Psoas muscle (tissue), 8 donors: ENCODE results near the gene RRBP1. TPM values are rescaled to one million over a fixed set of nuclear protein-coding genes. Genes with fewer than 3 reads are reported as not detected.

Experiments
- ATAC-seq, 4 donors: fragments of 200-7000 bp; cut with Tn5 transposase; one replicate each; pipeline ENCODE4 v1.9.1; 2020; ENCODE audit warnings: moderate library complexity in 3 of 4, mild to moderate bottlenecking in 2 of 4
- DNase-seq, 2 donors: peaks; one replicate each; pipeline ENCODE4 v3.0.0-alpha.2; 2020
- H3K27ac ChIP-seq: fragments of 200-600 bp; one replicate; pipeline ENCODE4 v1.8.0; 2022
- H3K27me3 ChIP-seq, 3 donors: fragments of 200-600 bp in 1 of 3; one replicate each; pipeline versions ENCODE4 v1.6.1 to v1.8.0; 2013 to 2022; ENCODE audit warnings: low read length in 2 of 3, mild to moderate bottlenecking in 2 of 3, moderate library complexity in 1 of 3; ENCODE audit not compliant: insufficient read depth in 3 of 3
- H3K36me3 ChIP-seq, 2 donors: fragments of 200-600 bp in 1 of 2; one replicate each; pipeline versions ENCODE4 v1.6.1 to v1.8.0; 2013 to 2022; ENCODE audit warnings: low read depth in 1 of 2, mild to moderate bottlenecking in 1 of 2, moderate library complexity in 1 of 2; ENCODE audit not compliant: insufficient read depth in 1 of 2
- H3K4me1 ChIP-seq: fragments of 200-600 bp; one replicate; pipeline ENCODE4 v1.8.0; 2022
- H3K4me3 ChIP-seq: fragments of 200-600 bp; one replicate; pipeline ENCODE4 v1.8.0; 2022; ENCODE audit warnings: mild to moderate bottlenecking
- H3K9me3 ChIP-seq: fragments of 200-600 bp; one replicate; pipeline ENCODE4 v1.8.0; 2022
- WGBS, 3 donors: extraction: QIAGEN DNeasy Blood & Tissue Kit; methylation state at CpG; one replicate each; pipeline versions ENCODE4 v1.1.6 to v1.1.7; 2013; 5-methylcytosine and 5-hydroxymethylcytosine counted together
- intact Hi-C, 2 donors: fragments of 100-400 bp; cut with DNase I; formaldehyde crosslinking; loops; one replicate each; pipeline versions ENCODE4 v1.11.0 to v1.14.2; 2022
- polyA plus RNA-seq, 3 donors: library from polyadenylated mRNA; stranded (reverse); fragments of 200-250 nt; gene quantifications; one replicate each; pipeline ENCODE4 v1.2.3, GENCODE V29; 2013
- total RNA-seq, 4 donors: library from RNA; stranded (reverse); fragmentation: NEBNext Ultra II Directional in 2 of 4; extraction: Animal tissue kit (Norgen Biotek cat#: 25700) in 2 of 4; gene quantifications; one replicate each; pipeline versions ENCODE4 v1.2.1 to v1.2.4, GENCODE V29; 2021 to 2023
- TF ChIP-seq, protein P1 (sequence below): fragments of 200-600 bp; IDR thresholded peaks from one replicate; pipeline ENCODE4 v1.8.0; 2022; ENCODE audit warnings: antibody characterized with exemption
- donor health status: healthy with polysubstance abuse.
- donor health status: DM: no; HTN: no; CAD: no; lungs with moderate emphysema.
- donor health status: Bipolar disorder and iron deficiency.
- donor health status: healthy.
- donor health status: DM: yes; HTN: yes; CAD: no.
- donor health status: DM: no; HTN: no; CAD: no.
- donor health status: DM: no; HTN: no; CAD: no.
- donor health status: DM: yes; HTN: yes; CAD: no.

RRBP1 gene
- total and polyA plus RNA-seq, 7 donors: 14.2 to 40.8 (median 21.8) TPM

DNA sequence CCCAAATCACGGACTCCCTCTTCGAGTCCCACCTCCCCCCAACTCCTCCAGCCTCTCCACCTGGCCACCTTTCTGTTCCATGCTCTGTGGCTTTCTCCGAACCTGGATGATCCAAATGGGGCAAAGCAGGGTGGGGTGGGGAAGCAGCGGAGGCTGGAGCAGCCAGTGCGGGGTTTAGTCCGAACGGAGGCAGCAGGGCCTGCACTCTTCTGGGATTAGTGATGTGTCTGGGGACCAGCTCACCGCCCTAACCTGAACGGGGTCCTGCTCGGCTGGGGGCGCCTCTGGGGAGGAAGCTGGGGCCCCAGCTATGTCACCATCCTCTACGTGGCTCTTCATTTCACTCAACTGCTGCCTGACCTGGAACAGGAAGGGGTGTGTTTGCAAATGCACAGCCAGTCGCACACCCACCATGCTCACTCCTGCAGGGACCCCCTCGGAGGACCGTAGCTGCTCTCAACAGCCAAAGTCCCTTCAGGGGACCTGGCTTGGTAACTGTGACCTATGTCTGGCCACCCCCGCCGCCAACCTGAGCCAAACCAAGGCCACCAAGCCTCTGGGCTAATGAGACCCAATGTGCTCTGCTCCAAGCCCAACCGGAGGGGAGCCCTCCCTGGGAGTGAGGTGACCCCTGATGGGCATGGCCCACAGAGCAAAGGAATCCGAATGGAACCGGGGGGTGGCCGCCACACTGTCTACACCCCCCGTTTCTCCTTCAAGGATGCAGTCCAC, 65.4 kb downstream of the RRBP1 start:
- no peak for ATAC-seq
- intact Hi-C loops: loop anchor here (1.0 to 2.0 kb wide), 2 partner anchors 79 to 112 kb away; no protein-coding TSS in a partner anchor
- Histone ChIP-seq H3K4me3 (no peak overlapping the region), H3K36me3 (peaks cover 0 to 51% of the 10 kb centered on the region in 2 donors), H3K27me3 (no peaks in the 10 kb centered on the region), H3K4me1 (peaks cover 6% of the 10 kb centered on the region), H3K27ac (no peak overlapping the region), H3K9me3 (no peaks in the 10 kb centered on the region)
- peak in 1 of 2 donors; percentile 50 for DNase-seq
- 84 to 87% (median 85%) methylated on average over 22 of the region's 22 CpGs for WGBS, 3 donors
- TF ChIP-seq, protein P1, sequence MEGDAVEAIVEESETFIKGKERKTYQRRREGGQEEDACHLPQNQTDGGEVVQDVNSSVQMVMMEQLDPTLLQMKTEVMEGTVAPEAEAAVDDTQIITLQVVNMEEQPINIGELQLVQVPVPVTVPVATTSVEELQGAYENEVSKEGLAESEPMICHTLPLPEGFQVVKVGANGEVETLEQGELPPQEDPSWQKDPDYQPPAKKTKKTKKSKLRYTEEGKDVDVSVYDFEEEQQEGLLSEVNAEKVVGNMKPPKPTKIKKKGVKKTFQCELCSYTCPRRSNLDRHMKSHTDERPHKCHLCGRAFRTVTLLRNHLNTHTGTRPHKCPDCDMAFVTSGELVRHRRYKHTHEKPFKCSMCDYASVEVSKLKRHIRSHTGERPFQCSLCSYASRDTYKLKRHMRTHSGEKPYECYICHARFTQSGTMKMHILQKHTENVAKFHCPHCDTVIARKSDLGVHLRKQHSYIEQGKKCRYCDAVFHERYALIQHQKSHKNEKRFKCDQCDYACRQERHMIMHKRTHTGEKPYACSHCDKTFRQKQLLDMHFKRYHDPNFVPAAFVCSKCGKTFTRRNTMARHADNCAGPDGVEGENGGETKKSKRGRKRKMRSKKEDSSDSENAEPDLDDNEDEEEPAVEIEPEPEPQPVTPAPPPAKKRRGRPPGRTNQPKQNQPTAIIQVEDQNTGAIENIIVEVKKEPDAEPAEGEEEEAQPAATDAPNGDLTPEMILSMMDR: no peak

DNA sequence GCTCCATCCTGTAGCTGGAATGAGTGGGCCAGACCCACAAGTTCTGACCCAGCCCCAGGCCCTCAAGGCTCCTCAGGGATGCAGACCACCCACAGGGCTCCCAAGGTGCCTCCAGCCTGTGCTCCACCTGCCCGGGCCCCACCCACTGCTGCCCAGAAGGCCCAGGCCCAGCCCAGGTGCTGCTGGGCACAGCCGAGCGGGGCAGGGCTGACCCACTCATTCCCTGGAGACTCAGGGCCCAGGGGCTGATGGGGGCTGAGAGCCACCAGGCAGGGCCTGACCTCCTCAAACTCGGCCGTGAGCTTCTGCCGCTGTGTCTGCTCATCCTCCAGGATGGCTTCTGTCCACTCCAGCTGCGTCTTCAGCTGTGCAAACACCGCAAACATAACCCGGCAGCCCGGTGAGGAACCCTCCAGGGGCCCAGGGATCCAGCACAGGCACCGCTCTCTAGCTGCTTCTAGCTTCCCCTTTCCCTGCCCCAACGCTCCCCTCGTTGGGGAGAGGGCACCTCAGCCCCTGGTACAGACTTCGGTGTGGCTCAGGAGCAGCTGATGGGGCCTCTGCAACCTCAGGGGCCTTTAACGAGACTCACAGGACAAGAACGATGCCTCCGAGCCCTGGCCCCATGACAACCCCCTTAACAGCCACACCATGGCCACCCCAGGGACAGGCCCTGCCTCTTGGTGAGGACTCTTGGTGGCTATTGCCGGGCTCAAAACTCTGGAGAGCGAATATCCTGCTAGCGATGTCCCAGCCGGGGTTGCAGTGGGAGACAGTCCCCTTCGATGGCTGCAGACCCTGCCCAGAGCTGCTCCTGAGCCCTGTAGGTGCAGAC, 66.2 kb downstream of the RRBP1 start:
- H3K27ac ChIP-seq: no peak overlapping the region
- DNase-seq: peak in 1 of 2 donors; percentile 53
- H3K36me3 ChIP-seq: peaks cover 0 to 43% of the 10 kb centered on the region in 2 donors
- H3K4me3 ChIP-seq: no peak overlapping the region
- peaks cover 6% of the 10 kb centered on the region for H3K4me1 ChIP-seq
- 65 to 70% (median 67%) methylated on average over 21 to 22 of the region's 22 CpGs for WGBS, 3 donors
- H3K9me3 ChIP-seq: no peaks in the 10 kb centered on the region
- TF ChIP-seq, protein P1: no peak
- ATAC-seq: no peak
- intact Hi-C loops: loop anchor here (2.0 kb wide), 1 partner anchor 111 kb away; no protein-coding TSS in a partner anchor
- H3K27me3 ChIP-seq: no peaks in the 10 kb centered on the region

DNA sequence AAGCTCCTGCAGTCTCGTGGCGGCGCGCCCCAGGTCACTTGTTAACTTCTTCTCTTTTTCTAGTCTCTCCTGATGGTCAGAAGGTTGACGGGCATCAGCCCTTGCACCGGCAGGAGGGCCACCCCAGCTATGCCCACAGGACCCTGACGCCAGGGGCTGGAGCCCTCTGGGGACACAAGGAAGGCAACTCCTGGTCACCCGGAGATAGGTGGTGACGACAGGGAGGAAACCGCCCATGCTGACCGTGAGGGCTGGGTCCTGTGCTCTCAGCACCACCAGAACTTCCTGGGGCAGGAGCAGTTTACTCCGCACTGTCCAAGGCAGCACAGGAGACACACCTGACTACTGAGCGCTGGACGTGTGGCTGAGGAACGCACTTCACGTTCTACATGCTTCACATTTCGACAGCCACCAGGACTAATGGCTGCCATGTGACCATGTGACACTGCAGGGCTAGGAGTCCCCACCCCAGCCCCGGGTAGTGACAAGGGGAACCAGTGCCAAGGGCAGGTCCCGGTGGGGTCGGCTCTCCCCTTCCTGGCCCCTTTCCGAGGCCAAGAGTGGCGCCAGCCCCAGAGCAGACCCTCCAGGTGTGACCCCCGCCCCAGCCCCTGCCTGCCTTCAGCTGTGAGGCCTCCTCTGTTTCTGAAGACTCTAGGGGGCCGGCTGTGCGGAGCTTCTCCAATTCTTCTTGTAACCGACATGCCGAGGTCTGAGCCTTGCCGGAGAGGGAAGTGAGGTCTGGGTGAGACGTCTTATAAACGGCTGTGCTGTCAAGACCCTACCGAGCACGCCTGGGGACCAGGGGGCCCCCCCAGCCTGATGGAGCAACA, 67.0 kb downstream of the RRBP1 start:
- Histone ChIP-seq H3K36me3 (peaks cover 0 to 35% of the 10 kb centered on the region in 2 donors), H3K27me3 (no peaks in the 10 kb centered on the region), H3K4me1 (peaks cover 6% of the 10 kb centered on the region), H3K27ac (peak overlapping the region; percentile 23), H3K4me3 (no peak overlapping the region), H3K9me3 (no peaks in the 10 kb centered on the region)
- WGBS, 3 donors: 54 to 63% (median 57%) methylated on average over 31 to 32 of the region's 32 CpGs
- DNase-seq: peak in 1 of 2 donors; percentile 60
- TF ChIP-seq, protein P1: no peak
- peak in 1 of 4 donors; percentile 2 for ATAC-seq
- intact Hi-C loops: no loop called here

DNA sequence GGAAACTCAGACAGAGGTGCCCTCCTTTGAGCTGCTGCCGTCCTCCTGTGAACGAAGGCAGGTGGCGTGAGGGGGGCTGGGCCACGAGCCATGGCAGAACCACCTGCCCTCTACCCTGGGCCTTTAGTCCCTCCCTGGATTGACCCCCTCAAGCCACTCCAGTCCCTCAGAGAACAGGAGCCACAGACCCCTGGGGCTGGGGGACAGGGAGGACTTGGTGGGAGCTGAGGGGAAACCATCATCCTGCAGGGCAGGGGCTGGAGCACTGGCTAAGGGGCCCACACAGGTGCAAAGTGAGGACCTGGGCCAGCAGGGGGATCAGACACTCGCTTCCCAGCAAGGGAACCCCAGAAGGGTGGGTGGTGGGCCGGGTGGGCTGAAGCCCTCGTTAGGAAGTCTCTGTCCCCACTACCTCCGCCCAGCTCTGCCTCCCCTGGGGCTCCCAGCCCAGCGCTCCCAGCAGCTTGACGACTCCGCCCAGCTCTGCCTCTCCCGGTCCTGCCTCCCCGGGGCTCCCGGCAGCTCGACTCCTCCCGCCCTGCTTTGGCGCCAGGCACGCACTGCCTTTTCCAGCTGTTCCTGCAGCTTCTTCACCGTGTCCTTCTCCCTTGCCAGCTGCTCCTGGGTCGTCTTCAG, 67.7 kb downstream of the RRBP1 start:
- WGBS, 3 donors: 34 to 51% (median 46%) methylated on average over 15 to 20 of the region's 20 CpGs
- intact Hi-C loops: no loop called here
- TF ChIP-seq, protein P1: no peak
- Histone ChIP-seq H3K27ac (peak overlapping the region; percentile 23), H3K4me3 (no peak overlapping the region), H3K27me3 (no peaks in the 10 kb centered on the region), H3K36me3 (peaks cover 0 to 28% of the 10 kb centered on the region in 2 donors), H3K4me1 (peaks cover 6% of the 10 kb centered on the region), H3K9me3 (no peaks in the 10 kb centered on the region)
- ATAC-seq (peak in 2 of 4 donors; percentile 30 to 46), DNase-seq (peak; percentile 86 to 91)
